Ishikawa (cell line): ENCODE results near the gene CORO2B.

Experiments used
- CEBPB ChIP-seq: IDR thresholded peaks from 2 replicates; pipeline ENCODE4 v1.6.1; 2012
- CREB1 ChIP-seq: IDR thresholded peaks from 2 replicates; pipeline ENCODE4 v1.6.1; 2012; ENCODE audit warnings: low read depth
- EP300 ChIP-seq: IDR thresholded peaks from 2 replicates; pipeline ENCODE4 v1.6.1; 2012; ENCODE audit warnings: borderline replicate concordance
- MAX ChIP-seq: IDR thresholded peaks from 2 replicates; pipeline ENCODE4 v1.6.1; 2012
- TEAD4 ChIP-seq: IDR thresholded peaks from 2 replicates; pipeline ENCODE4 v1.6.1; 2012
- USF1 ChIP-seq: IDR thresholded peaks from 2 replicates; pipeline ENCODE4 v1.6.1; 2012

DNA sequence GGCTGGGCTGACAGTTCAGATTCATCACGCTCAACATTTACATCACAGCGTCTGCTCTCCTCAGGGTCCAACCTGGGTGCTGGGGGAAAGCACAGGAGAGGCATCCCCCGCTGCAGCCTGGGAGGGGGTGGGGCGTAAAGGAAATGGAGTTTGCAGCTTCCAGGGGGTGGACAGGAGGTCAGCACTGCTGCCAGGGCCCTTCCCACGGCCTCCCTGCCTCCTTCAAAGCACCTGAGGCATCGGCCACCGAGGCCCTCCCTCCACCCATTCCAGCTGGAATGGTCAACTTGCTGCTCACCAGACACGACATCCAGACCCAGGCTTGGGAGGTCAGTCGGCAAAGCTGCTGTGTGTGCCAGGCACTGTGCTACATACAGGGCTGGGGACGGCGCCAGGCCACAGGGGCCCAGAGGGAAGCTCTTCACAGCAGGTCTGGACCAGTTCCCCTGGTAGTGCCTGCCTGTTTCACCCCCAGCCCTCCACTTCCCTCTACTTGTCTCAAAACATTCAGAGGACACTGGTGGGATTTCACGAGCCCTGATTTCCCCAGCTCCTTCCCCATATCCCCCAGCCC is 121.2 kb downstream of the CORO2B start:
- TF ChIP-seq CEBPB, result no peak
- TF ChIP-seq MAX, result no peak
- TF ChIP-seq TEAD4, result no peak
- TF ChIP-seq CREB1, result no peak
- TF ChIP-seq USF1, result no peak
- no peak for TF ChIP-seq EP300
